SKM-1 (cell line): Measurements from ENCODE around the gene RFX5.

Experiments
- DNase-seq: peaks from one replicate; lab custom pipeline; 2025; ENCODE audit not compliant: unreplicated experiment; lab: John Stamatoyannopoulos, UW

RFX5 gene

DNA sequence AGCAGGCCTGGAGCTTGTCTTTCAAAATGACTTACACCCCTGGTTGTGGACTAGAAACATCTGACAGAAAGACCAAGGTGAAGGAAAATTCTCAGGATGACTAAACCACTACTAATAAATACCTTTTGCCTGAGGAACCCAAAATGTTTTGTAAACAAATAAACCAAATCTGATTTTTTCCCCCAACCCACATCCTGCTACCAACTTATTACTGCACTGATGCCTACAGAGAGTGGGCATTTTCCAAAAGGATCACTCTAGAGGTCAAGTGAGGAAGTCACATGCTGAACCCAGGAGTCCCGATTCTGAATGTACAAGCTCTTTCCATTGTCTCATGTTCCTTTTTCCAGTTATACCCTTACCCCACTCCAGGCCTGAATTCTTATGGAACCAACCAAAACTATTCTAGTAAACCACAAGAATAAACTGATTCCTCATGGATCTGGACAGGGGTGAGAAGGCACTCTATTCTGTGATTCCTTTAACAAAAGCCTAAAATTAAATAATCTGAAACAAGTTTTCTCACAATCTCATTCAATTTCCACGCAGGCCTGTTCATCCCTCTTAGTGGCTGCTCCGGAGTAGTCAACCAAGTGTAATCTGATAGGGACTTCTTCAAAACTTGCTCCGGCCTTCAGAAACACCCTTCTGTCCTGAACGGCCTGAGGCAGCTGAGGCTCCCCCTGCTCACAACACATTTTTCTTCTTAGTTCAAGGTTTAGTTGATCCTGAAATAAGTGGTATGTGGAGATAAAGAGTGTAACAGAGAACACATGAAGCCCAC is 21.2 kb downstream of the RFX5 start:
- DNase-seq: no peak

- DNase-seq: no peak
These were observed 21.8 kb downstream of the RFX5 start for GRCh38 chr1:151325231-151325630.

DNA sequence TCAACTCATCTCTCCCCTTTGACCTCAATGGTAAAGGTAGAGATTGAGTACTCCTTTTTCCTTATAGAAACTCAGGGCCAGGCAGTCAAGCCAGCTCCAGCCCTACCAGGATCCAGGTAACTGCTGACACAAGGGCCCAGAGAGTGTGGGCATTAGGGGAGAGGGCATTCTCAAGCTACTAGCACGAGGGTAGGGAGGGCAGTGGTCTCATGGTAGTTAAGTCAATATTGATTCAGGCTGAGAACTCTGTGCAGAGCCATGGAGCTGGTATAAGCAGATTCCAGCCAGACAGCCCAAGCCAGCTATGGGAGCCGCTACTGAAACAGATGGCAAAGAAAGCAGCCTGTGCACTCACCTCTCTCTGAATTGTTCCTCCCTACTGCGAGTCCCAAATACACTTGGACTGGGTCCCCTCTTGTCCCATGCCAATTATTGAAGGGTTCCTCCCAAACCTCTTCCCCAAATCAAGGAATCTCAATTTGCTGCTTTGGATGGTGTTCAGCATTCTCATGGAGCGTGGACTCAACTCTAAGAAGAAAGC is 22.6 kb downstream of the RFX5 start:
- DNase-seq: no peak

GRCh38 chr1:151318975-151319374 is 28.1 kb downstream of the RFX5 start:
- DNase-seq: no peak

GRCh38 chr1:151315565-151316235 is 31.4 kb downstream of the RFX5 start:
- no peak for DNase-seq

- no peak for DNase-seq
These were observed 32.7 kb downstream of the RFX5 start for GRCh38 chr1:151314137-151314875.

- no peak for DNase-seq
These were observed 33.6 kb downstream of the RFX5 start for GRCh38 chr1:151313501-151313900.

GRCh38 chr1:151312826-151313225 is 34.2 kb downstream of the RFX5 start:
- no peak for DNase-seq

DNA sequence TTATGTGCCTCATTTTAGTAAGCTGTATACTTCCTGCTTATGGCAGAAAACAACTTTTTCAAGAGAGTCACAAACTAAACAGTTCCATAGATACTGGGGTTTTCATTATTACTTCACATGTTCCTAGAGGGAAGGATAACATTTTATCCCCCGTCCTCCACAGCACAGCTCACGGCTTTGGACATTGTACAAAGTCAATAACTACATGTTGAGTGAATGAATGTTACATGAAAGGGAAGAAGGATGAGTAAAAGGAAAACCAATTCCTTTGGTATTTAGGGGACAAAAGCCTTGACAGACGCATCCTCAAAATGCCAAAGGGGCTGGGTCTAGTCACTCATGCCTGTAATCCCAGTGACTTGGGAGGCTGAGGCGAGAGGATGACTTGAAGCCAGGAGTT is 34.6 kb downstream of the RFX5 start:
- DNase-seq: no peak

- peak; percentile 76 for DNase-seq
These were observed 35.3 kb downstream of the RFX5 start for GRCh38 chr1:151311589-151312331.

DNA sequence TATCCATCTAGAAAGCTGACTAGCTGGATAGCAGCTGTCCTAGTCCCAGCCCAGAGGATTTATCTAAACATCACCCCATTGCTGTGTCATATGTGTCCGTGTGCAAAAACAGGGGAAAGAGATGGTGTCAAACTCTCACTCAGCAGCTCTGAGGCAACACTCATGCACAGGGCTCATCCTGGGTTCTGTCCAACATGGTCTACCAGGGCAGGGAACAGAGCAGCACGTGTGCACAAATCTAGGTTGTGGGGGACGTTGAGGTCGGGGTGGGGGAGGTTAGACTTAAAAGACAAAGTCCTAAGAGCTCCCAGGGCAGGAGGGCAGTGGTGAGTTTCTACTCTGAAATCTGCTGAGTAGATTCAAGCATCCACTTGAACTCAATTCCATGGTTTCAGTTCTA is 36.0 kb downstream of the RFX5 start:
- DNase-seq: no peak

DNA sequence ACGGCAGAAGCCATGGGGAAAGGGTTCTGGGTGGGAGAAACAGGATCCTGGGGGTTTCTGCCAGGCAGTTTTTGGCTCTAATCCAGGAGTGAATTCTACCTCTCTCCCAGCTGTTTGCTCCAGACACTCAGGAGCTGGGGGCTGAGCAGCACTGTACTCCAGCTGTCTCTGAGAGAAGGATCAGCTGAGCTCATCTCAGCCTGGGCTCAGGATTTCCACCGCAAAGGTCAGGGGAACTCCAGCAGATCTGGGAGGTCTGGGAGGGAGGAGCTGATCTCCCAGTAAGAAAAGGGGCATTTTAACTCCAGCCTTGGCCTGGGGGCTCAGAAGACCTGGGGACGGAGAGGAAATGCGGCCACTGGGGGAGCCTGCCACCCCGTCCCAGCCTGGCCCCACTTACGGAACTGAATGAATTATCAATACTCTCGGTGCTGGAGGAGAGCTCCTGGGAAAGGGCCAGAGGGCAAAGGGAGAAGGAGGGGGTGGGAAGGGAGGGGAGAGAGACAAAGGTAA is 37.2 kb downstream of the RFX5 start:
- DNase-seq: no peak

- no peak for DNase-seq
These were observed 52.1 kb downstream of the RFX5 start for GRCh38 chr1:151294742-151295462.

DNA sequence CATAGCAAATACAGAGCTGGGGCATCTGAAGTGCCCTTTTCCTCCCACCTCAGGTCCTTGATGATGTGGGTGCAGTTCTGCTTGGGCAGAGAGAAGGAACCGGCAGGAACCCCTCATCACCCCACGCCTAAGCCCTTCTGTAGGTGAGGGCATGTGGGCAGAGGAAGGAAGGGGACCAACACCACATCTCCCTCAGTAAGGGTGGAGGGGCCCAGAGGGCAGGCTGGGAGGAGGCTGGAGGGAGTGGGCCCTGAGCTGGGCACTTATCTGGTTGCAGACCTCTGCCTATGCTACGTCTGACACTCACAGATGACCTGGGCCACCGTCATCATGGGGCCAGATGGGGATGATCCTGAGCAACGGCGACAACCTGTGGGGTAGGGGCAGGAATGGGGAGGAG is 54.0 kb downstream of the RFX5 start:
- DNase-seq: no peak

DNA sequence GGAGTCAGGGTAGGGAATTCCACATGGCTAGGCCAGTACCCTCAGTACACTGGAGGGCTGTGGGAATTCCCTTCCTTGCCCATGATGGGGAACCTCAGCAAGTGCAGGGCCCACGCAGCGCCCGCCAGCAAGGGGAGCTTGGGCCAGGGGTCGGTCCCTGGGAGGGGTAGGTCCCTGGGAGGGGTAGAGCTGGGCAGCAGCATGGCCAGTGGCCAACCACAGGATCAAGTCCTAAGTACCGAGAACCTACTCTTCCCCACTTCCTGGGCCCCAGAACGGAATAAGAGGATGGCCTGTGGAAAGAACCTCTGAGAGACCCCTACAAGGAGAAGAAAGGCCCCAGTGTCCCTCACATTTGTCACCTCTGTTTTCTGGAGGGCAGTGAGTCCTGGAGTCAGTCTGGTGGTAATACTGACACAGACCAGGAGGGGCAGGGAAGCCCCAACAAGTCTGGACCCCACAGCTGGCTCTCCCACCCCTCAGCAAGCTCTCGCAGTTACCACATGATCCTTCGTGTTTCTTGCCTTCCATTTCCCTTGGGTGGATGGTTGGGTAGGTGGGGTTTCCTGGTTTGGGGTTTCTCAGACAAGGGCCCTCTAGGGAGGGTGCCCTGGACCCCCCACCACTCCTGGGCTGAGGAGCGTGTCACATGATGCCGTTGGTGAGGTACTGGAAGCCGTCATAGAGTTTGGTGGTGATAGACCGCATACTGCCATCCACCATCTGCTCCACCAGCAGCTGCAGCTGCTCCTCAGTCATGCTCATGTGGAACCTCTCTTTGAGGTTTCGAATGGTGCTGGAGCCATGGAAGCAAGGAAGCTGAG is 54.6 kb downstream of the RFX5 start:
- no peak for DNase-seq

DNA sequence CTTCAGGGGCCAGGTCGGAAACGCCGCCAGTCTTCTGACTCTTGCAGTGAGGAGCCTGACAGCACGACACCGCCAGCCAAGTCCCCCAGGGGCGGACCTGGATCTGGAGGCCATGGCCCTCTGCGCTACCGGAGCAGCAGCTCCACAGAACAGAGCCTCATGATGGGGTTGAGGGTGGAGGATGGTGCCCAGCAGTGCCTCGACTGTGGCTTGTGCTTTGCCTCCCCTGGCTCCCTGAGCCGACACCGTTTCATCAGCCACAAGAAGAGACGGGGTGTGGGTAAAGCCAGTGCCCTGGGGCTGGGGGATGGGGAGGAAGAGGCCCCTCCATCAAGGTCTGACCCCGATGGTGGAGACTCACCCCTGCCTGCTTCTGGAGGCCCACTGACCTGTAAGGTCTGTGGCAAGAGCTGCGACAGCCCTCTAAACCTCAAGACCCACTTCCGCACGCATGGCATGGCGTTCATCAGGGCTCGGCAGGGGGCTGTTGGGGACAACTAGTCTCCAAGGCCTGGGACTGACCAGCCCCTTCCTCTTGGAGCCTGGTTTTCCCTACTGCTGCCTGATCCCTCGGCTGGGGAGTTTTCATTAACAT is 56.2 kb downstream of the RFX5 start:
- no peak for DNase-seq
